Measurements from ENCODE around the gene KRTAP4-8. TPM values are rescaled to one million over a fixed set of nuclear protein-coding genes. Genes with fewer than 3 reads are reported as not detected.
A peak's percentile ranks its signal among the peaks of the same experiment; 100 is the strongest.
"Not testable (repeated sequence)": the region's sequence is repeated elsewhere in the genome, so short reads cannot be mapped to it uniquely, and the experiment has no call there.

The KRTAP4-8 gene
- total RNA-seq, 1 donor from 2014 or later = not detected

DNA sequence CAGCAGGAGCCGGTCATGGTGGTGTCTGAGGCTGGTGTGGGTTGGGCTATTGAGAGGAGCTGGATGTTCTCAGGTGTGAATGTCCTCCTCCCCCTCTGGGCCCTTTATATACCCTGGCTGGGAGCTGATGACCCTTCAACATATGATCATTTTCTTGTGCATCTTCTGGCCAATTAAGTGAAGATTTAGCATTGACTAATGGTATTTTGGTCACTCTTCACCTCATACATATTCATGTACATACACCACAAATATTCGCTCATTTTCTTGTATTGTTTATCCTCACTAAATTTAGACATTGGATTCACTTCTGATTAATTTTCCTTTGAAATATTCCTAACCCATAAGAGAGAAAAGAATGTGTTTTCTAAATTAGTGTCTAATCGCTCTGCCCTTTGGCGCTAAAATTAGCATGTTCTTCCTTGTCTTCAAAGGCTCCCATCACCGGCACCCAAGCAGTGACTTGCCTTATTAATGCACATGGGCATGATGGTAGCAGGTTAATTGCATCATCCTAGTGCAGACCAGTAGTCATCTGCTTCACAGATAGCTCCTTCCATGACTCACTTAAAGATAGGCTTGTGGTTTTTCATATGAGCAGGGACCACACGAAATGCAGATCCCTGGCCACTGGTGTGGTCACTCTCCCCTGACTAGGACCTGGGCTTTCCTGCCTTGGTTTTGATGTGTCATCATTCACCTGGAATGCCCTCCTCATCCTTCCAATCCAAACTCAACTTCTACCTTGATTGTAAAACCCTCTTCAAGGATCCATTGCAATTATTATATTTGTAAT, 31.9 kb downstream of the KRTAP4-8 start, which contains the start of gene KRTAP2-4:
TSS of gene KRTAP2-4 (minus strand) at position 51 of the 796 bp plus-strand sequence. CDS start at position 17, 34 bp downstream.
- H3K4me3 ChIP-seq = no peak within 1 kb of the TSS
- no peak within 1 kb of the TSS for H3K27ac ChIP-seq
- no peaks in the 10 kb centered on the region for H3K79me2 ChIP-seq (ENCODE audit: low read depth)
- H3K4me3 Mint-ChIP-seq = no peak within 1 kb of the TSS
- peak within 1 kb of the TSS; percentile 17 for H3K27ac Mint-ChIP-seq
- H3K36me3 Mint-ChIP-seq = no peaks in the 10 kb centered on the region
- no peaks in the 10 kb centered on the region for H3K9me3 Mint-ChIP-seq
- no peaks in the 10 kb centered on the region for H3K36me3 ChIP-seq
- no peak for TF ChIP-seq EZH2 (IDR thresholded peaks at IDR 0.05)
- TF ChIP-seq EZH2phosphoT487 (IDR thresholded peaks at IDR 0.05) = no peak
- TF ChIP-seq, protein P1, sequence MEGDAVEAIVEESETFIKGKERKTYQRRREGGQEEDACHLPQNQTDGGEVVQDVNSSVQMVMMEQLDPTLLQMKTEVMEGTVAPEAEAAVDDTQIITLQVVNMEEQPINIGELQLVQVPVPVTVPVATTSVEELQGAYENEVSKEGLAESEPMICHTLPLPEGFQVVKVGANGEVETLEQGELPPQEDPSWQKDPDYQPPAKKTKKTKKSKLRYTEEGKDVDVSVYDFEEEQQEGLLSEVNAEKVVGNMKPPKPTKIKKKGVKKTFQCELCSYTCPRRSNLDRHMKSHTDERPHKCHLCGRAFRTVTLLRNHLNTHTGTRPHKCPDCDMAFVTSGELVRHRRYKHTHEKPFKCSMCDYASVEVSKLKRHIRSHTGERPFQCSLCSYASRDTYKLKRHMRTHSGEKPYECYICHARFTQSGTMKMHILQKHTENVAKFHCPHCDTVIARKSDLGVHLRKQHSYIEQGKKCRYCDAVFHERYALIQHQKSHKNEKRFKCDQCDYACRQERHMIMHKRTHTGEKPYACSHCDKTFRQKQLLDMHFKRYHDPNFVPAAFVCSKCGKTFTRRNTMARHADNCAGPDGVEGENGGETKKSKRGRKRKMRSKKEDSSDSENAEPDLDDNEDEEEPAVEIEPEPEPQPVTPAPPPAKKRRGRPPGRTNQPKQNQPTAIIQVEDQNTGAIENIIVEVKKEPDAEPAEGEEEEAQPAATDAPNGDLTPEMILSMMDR (IDR thresholded peaks at IDR 0.05) = no peak
- no peak for DNase-seq (ENCODE audit: low spot score)
- H3K4me1 ChIP-seq = no peaks in the 10 kb centered on the region
- H3K4me2 ChIP-seq = no peak within 1 kb of the TSS
- no peaks in the 10 kb centered on the region for H3K4me1 Mint-ChIP-seq
- H4K20me1 ChIP-seq (ENCODE audit: low read depth) = no peaks in the 10 kb centered on the region
- no peaks in the 10 kb centered on the region for H3K9me3 ChIP-seq (ENCODE audit: low read depth)
- H3K27me3 ChIP-seq = no peaks in the 10 kb centered on the region
- H3K27me3 Mint-ChIP-seq (ENCODE audit: insufficient read depth, low read depth) = no peaks in the 10 kb centered on the region
- no peak within 1 kb of the TSS for H3K9ac ChIP-seq
- no peak within 1 kb of the TSS for H2AFZ ChIP-seq (replicated peaks)
- H3F3A ChIP-seq (ENCODE audit: low read depth) = no peaks in the 10 kb centered on the region

GRCh38 chr17:41065016-41065689, 32.8 kb downstream of the KRTAP4-8 start:
- not testable (repeated sequence) for DNase-seq (ENCODE audit: low spot score); H3K27ac Mint-ChIP-seq; H3K36me3 ChIP-seq; H3K9me3 ChIP-seq (ENCODE audit: low read depth); H3K79me2 ChIP-seq (ENCODE audit: low read depth); H3K27me3 ChIP-seq; H3K27me3 Mint-ChIP-seq (ENCODE audit: insufficient read depth, low read depth); H3K9me3 Mint-ChIP-seq; H3K36me3 Mint-ChIP-seq; H4K20me1 ChIP-seq (ENCODE audit: low read depth); H2AFZ ChIP-seq (replicated peaks); H3F3A ChIP-seq (ENCODE audit: low read depth); H3K4me1 ChIP-seq; H3K4me2 ChIP-seq; H3K4me3 ChIP-seq; H3K4me1 Mint-ChIP-seq; H3K27ac ChIP-seq; H3K9ac ChIP-seq; H3K4me3 Mint-ChIP-seq

DNA sequence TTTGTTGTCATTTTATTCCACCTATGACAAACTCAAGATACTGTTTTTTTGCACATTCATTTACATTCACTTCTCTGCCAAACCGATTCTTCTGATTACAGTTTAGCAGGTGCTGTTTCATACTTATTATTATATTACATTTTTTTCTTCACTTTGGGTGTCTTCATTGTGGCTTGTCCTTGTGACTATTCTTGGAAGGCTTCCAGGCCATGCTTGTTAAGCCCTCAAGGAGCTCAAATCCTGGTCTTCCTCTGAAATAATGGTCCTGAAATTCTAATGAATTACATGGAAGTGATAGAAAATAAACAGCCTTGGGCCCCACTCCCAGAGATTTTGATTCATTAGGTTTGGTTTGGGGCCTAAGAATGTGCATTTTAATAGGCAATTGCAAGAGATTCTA, 33.6 kb downstream of the KRTAP4-8 start:
- Histone ChIP-seq H3K27me3 (no peaks in the 10 kb centered on the region), H2AFZ (replicated peaks) (no peak overlapping the region), H3K36me3 (no peaks in the 10 kb centered on the region), H3K4me1 (no peaks in the 10 kb centered on the region), H3F3A (ENCODE audit: low read depth) (no peaks in the 10 kb centered on the region), H3K4me3 (no peak overlapping the region), H3K9me3 (ENCODE audit: low read depth) (no peaks in the 10 kb centered on the region), H3K79me2 (ENCODE audit: low read depth) (no peaks in the 10 kb centered on the region), H3K9ac (no peak overlapping the region), H3K4me2 (no peak overlapping the region), H3K27ac (no peak overlapping the region), H4K20me1 (ENCODE audit: low read depth) (no peaks in the 10 kb centered on the region)
- H3K9me3 Mint-ChIP-seq = no peaks in the 10 kb centered on the region
- H3K27ac Mint-ChIP-seq = no peak overlapping the region
- no peaks in the 10 kb centered on the region for H3K36me3 Mint-ChIP-seq
- no peak overlapping the region for H3K4me3 Mint-ChIP-seq
- DNase-seq (ENCODE audit: low spot score) = no peak
- H3K4me1 Mint-ChIP-seq = peaks cover 5% of the 10 kb centered on the region
- peaks cover 2% of the 10 kb centered on the region for H3K27me3 Mint-ChIP-seq (ENCODE audit: insufficient read depth, low read depth)
- TF ChIP-seq EZH2 (IDR thresholded peaks at IDR 0.05) (no peak), EZH2phosphoT487 (IDR thresholded peaks at IDR 0.05) (no peak)
- TF ChIP-seq, protein P1 (IDR thresholded peaks at IDR 0.05) = no peak

GRCh38 chr17:41063449-41063848, 34.5 kb downstream of the KRTAP4-8 start:
- Histone ChIP-seq H3K36me3 (no peaks in the 10 kb centered on the region), H3K27ac (no peak overlapping the region), H3K4me3 (no peak overlapping the region), H3K9ac (no peak overlapping the region), H3K27me3 (no peaks in the 10 kb centered on the region), H3F3A (ENCODE audit: low read depth) (no peaks in the 10 kb centered on the region), H3K4me2 (no peak overlapping the region), H3K9me3 (ENCODE audit: low read depth) (no peaks in the 10 kb centered on the region), H4K20me1 (ENCODE audit: low read depth) (no peaks in the 10 kb centered on the region), H3K4me1 (no peaks in the 10 kb centered on the region), H2AFZ (replicated peaks) (no peak overlapping the region), H3K79me2 (ENCODE audit: low read depth) (no peaks in the 10 kb centered on the region)
- no peak for TF ChIP-seq EZH2phosphoT487 (IDR thresholded peaks at IDR 0.05)
- TF ChIP-seq, protein P1 (IDR thresholded peaks at IDR 0.05) = no peak
- TF ChIP-seq EZH2 (IDR thresholded peaks at IDR 0.05) = no peak
- no peak overlapping the region for H3K27ac Mint-ChIP-seq
- no peaks in the 10 kb centered on the region for H3K9me3 Mint-ChIP-seq
- no peaks in the 10 kb centered on the region for H3K36me3 Mint-ChIP-seq
- peaks cover 3% of the 10 kb centered on the region for H3K27me3 Mint-ChIP-seq (ENCODE audit: insufficient read depth, low read depth)
- peaks cover 10% of the 10 kb centered on the region for H3K4me1 Mint-ChIP-seq
- H3K4me3 Mint-ChIP-seq = no peak overlapping the region
- no peak for DNase-seq (ENCODE audit: low spot score)
